Neural progenitor cell (in vitro differentiated cells): Measurements from ENCODE around the gene IRX2. TPM values are rescaled to one million over a fixed set of nuclear protein-coding genes. Genes with fewer than 3 reads are reported as not detected.

ENCODE experiments used
- DNase-seq: peaks from one replicate; pipeline ENCODE4 v3.0.0-alpha.2; 2016; ENCODE audit warnings: low spot score
- H2AFZ ChIP-seq: fragments of 200-600 bp; sonication (generic); replicated peaks from 2 replicates; pipeline ENCODE4 v1.6.1; 2016; ENCODE audit warnings: antibody characterized with exemption
- H3F3A ChIP-seq: fragments of 200-600 bp; sonication (generic); 2 replicates; pipeline ENCODE4 v1.6.1; 2016; ENCODE audit warnings: antibody characterized with exemption, low read depth
- H3K27ac ChIP-seq: fragments of 200-600 bp; sonication (generic); 2 replicates; pipeline ENCODE4 v1.5.1; 2016; ENCODE audit warnings: mild to moderate bottlenecking
- H3K27me3 ChIP-seq: fragments of 200-600 bp; sonication (generic); 2 replicates; pipeline ENCODE4 v1.6.1; 2016; ENCODE audit warnings: mild to moderate bottlenecking, moderate library complexity
- H3K36me3 ChIP-seq: fragments of 200-600 bp; sonication (generic); 2 replicates; pipeline ENCODE4 v1.5.1; 2016
- H3K4me1 ChIP-seq: fragments of 200-600 bp; sonication (generic); 2 replicates; pipeline ENCODE4 v1.6.1; 2016; ENCODE audit warnings: mixed run types
- H3K4me2 ChIP-seq: fragments of 200-600 bp; sonication (generic); 2 replicates; pipeline ENCODE4 v1.6.1; 2016
- H3K4me3 ChIP-seq: fragments of 200-600 bp; sonication (generic); 2 replicates; pipeline ENCODE4 v1.5.1; 2016
- H3K79me2 ChIP-seq: fragments of 200-600 bp; sonication (generic); 2 replicates; pipeline ENCODE4 v1.6.1; 2016; ENCODE audit warnings: low read depth
- H3K9ac ChIP-seq: fragments of 200-600 bp; sonication (generic); 2 replicates; pipeline ENCODE4 v1.6.1; 2016
- H3K9me3 ChIP-seq: fragments of 200-600 bp; sonication (generic); 2 replicates; pipeline ENCODE4 v1.5.1; 2016; ENCODE audit warnings: low read depth
- H4K20me1 ChIP-seq: fragments of 200-600 bp; sonication (generic); 2 replicates; pipeline ENCODE4 v1.6.1; 2016; ENCODE audit warnings: low read depth
- H3K27ac Mint-ChIP-seq: 3 replicates; pipeline ENCODE4 v1.8.0; 2021; ENCODE audit warnings: mixed read lengths
- H3K27me3 Mint-ChIP-seq: 2 replicates; pipeline ENCODE4 v1.8.0; 2022; ENCODE audit warnings: low read depth, mild to moderate bottlenecking, inconsistent platforms, moderate library complexity, mixed read lengths; ENCODE audit not compliant: insufficient read depth
- H3K36me3 Mint-ChIP-seq: 3 replicates; pipeline ENCODE4 v1.8.0; 2021; ENCODE audit warnings: mixed read lengths
- H3K4me1 Mint-ChIP-seq: 3 replicates; pipeline ENCODE4 v1.8.0; 2021; ENCODE audit warnings: mixed read lengths
- H3K4me3 Mint-ChIP-seq: 3 replicates; pipeline ENCODE4 v1.8.0; 2021; ENCODE audit warnings: mild to moderate bottlenecking, moderate library complexity, mixed read lengths
- H3K9me3 Mint-ChIP-seq: 3 replicates; pipeline ENCODE4 v1.8.0; 2020; ENCODE audit warnings: mixed read lengths
- EZH2 ChIP-seq: fragments of 200-600 bp; sonication (generic); IDR thresholded peaks from 2 replicates; pipeline ENCODE4 v1.6.1; 2017; ENCODE audit warnings: antibody characterized with exemption, mild to moderate bottlenecking, moderate library complexity
- EZH2phosphoT487 ChIP-seq: fragments of 200-600 bp; sonication (generic); IDR thresholded peaks from 2 replicates; pipeline ENCODE4 v1.6.1; 2017; ENCODE audit warnings: antibody characterized with exemption
- total RNA-seq: library from RNA; depleted of rRNA; stranded (reverse); fragments of >200 nt; gene quantifications from 2 replicates; pipeline ENCODE4 v1.2.3, GENCODE V29; 2015; ENCODE audit warnings: low replicate concordance
- TF ChIP-seq, protein P1 (sequence below): fragments of 200-600 bp; sonication (generic); IDR thresholded peaks from 2 replicates; pipeline ENCODE4 v1.5.1; 2017; ENCODE audit warnings: antibody characterized with exemption, mild to moderate bottlenecking

IRX2 gene
- total RNA-seq, 1 donor from 2014 or later: 13.7 TPM

DNA sequence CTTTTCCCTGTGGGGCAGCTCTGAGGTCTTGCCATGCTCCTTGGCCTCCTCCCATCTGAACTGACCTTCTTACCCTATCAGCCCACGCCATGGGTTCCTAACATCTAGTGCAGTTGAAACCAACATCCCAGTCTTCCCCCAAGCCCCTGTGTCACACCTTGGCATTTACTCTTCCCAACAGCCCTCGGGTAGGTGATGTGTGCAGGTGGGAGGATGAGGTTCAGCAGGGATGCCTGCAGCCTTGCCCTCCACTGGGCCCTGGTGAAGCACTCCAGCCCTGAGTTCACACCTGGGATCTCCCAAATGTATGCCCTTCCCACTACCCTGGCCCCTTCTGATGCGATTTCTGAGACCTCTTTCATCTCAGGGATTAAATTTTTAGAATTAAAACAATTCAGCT, 15.5 kb downstream of the IRX2 start:
- Histone ChIP-seq H4K20me1 (peaks cover 13% of the 10 kb centered on the region), H3K4me3 (no peak overlapping the region), H3F3A (peaks cover 8% of the 10 kb centered on the region), H3K79me2 (no peaks in the 10 kb centered on the region), H2AFZ (no peak overlapping the region), H3K9me3 (no peaks in the 10 kb centered on the region), H3K27ac (no peak overlapping the region), H3K4me2 (no peak overlapping the region), H3K27me3 (peaks cover 49% of the 10 kb centered on the region), H3K9ac (no peak overlapping the region), H3K36me3 (no peaks in the 10 kb centered on the region), H3K4me1 (peaks cover 9% of the 10 kb centered on the region)
- TF ChIP-seq EZH2 (no peak), EZH2phosphoT487 (no peak)
- TF ChIP-seq, protein P1, sequence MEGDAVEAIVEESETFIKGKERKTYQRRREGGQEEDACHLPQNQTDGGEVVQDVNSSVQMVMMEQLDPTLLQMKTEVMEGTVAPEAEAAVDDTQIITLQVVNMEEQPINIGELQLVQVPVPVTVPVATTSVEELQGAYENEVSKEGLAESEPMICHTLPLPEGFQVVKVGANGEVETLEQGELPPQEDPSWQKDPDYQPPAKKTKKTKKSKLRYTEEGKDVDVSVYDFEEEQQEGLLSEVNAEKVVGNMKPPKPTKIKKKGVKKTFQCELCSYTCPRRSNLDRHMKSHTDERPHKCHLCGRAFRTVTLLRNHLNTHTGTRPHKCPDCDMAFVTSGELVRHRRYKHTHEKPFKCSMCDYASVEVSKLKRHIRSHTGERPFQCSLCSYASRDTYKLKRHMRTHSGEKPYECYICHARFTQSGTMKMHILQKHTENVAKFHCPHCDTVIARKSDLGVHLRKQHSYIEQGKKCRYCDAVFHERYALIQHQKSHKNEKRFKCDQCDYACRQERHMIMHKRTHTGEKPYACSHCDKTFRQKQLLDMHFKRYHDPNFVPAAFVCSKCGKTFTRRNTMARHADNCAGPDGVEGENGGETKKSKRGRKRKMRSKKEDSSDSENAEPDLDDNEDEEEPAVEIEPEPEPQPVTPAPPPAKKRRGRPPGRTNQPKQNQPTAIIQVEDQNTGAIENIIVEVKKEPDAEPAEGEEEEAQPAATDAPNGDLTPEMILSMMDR: no peak
- Mint-ChIP-seq H3K27me3 (peaks cover 11% of the 10 kb centered on the region), H3K9me3 (peaks cover 5% of the 10 kb centered on the region), H3K4me1 (peaks cover 5% of the 10 kb centered on the region), H3K27ac (no peak overlapping the region), H3K4me3 (no peak overlapping the region), H3K36me3 (peaks cover 12% of the 10 kb centered on the region)
- no peak for DNase-seq

DNA sequence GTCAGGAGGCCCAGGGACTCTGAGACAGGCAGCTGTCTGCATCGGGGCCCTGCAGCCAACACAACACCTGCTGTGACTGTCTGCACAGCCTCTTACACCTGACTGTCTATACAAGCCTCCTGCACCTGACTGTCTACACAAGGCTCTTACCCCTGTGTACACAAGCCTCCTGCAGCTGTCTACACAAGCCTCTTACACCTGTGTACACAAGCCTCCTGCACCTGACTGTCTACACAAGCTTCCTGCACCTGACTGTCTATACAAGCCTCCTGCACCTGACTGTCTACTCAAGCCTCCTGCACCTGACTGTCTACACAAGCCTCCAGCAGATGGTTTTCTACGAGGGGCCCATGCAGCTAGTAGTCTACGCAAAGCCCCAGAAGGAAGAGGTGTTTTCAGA, 18.6 kb downstream of the IRX2 start:
- Histone ChIP-seq H2AFZ (no peak overlapping the region), H3F3A (no peaks in the 10 kb centered on the region), H3K27ac (no peak overlapping the region), H3K36me3 (no peaks in the 10 kb centered on the region), H3K79me2 (no peaks in the 10 kb centered on the region), H3K9ac (no peak overlapping the region), H3K9me3 (no peaks in the 10 kb centered on the region), H3K4me2 (no peak overlapping the region), H4K20me1 (no peaks in the 10 kb centered on the region), H3K4me3 (no peak overlapping the region), H3K4me1 (no peaks in the 10 kb centered on the region), H3K27me3 (peaks cover 17% of the 10 kb centered on the region)
- no peak for DNase-seq
- H3K9me3 Mint-ChIP-seq: peaks cover 5% of the 10 kb centered on the region
- H3K36me3 Mint-ChIP-seq: peaks cover 12% of the 10 kb centered on the region
- H3K27ac Mint-ChIP-seq: no peak overlapping the region
- H3K4me1 Mint-ChIP-seq: peaks cover 7% of the 10 kb centered on the region
- TF ChIP-seq EZH2: no peak
- no peak for TF ChIP-seq EZH2phosphoT487
- TF ChIP-seq, protein P1: no peak
- peaks cover 2% of the 10 kb centered on the region for H3K27me3 Mint-ChIP-seq
- H3K4me3 Mint-ChIP-seq: no peak overlapping the region

DNA sequence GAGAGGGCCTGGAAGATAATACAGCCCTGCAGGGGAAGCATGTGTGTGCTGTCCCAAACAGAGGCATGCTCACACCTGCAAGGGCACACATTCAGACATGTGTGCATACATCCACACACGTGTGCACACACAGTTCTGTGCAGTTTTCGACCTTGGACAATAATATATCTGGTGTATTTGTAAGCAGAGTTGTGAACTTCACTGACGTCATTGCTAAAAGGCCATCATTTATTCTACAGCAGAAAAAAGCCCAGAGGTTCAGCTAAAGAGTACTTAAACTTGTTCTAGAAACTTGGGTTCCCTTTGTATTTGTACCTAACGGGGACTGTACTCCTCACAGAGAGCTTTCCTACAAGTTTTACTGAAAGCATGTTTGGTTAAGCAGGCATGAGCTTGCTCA, 19.5 kb downstream of the IRX2 start:
- peaks cover 10% of the 10 kb centered on the region for H3K36me3 Mint-ChIP-seq
- peaks cover 9% of the 10 kb centered on the region for H3K27me3 ChIP-seq
- H3F3A ChIP-seq: no peaks in the 10 kb centered on the region
- H3K79me2 ChIP-seq: no peaks in the 10 kb centered on the region
- H3K4me3 ChIP-seq: no peak overlapping the region
- no peak for DNase-seq
- TF ChIP-seq, protein P1: no peak
- TF ChIP-seq EZH2phosphoT487 (no peak), EZH2 (no peak)
- H3K9ac ChIP-seq: no peak overlapping the region
- H4K20me1 ChIP-seq: no peaks in the 10 kb centered on the region
- no peak overlapping the region for H3K4me3 Mint-ChIP-seq
- H3K4me1 Mint-ChIP-seq: peaks cover 10% of the 10 kb centered on the region
- peaks cover 3% of the 10 kb centered on the region for H3K27me3 Mint-ChIP-seq
- no peaks in the 10 kb centered on the region for H3K9me3 ChIP-seq
- H2AFZ ChIP-seq: no peak overlapping the region
- no peaks in the 10 kb centered on the region for H3K4me1 ChIP-seq
- peaks cover 7% of the 10 kb centered on the region for H3K9me3 Mint-ChIP-seq
- no peaks in the 10 kb centered on the region for H3K36me3 ChIP-seq
- H3K27ac ChIP-seq: no peak overlapping the region
- H3K4me2 ChIP-seq: no peak overlapping the region
- no peak overlapping the region for H3K27ac Mint-ChIP-seq
